GM23248 (cell line): Measurements from ENCODE around the gene MKS1.

Experiments used
- EZH2 ChIP-seq: fragments of 200-600 bp; sonication (generic); IDR thresholded peaks from 2 replicates; pipeline ENCODE4 v1.6.1; 2018; ENCODE audit warnings: antibody characterized with exemption, mild to moderate bottlenecking; ENCODE audit not compliant: insufficient read depth, poor library complexity, severe bottlenecking
- EZH2phosphoT487 ChIP-seq: fragments of 200-600 bp; sonication (generic); IDR thresholded peaks from 2 replicates; pipeline ENCODE4 v1.6.1; 2018; ENCODE audit warnings: antibody characterized with exemption, moderate library complexity, mild to moderate bottlenecking, low read depth; ENCODE audit not compliant: insufficient read depth

DNA sequence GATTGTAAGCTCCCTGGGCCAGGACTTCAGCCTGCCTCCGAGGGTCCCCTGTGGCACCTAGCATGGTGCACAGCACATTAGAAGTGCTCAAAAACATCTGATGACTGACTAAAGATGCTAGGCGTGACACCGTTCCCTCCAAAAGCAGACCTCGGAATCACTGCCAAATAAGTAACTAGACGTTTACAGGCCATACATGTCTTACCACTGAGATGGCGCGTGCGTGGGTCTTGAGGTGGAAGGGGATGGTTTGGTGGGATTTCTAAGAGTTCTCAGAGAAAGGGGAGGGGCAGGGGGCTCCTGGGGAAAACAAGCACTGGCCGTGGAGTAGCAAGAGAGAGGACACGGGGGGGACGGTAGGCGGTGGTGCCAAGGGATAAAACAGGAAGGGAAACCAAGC, 49.3 kb upstream of the MKS1 start:
- no peak for TF ChIP-seq EZH2
- no peak for TF ChIP-seq EZH2phosphoT487
